SKM-1 treated with dmso at 0.1 percent for 144 hours (cell line): ENCODE results near the gene PCDHA7.
A peak's percentile ranks its signal among the peaks of the same experiment; 100 is the strongest.
"Not testable (repeated sequence)": the region's sequence is repeated elsewhere in the genome, so short reads cannot be mapped to it uniquely, and the experiment has no call there.

Experiments used
- DNase-seq: peaks from one replicate; lab custom pipeline; 2025; ENCODE audit not compliant: unreplicated experiment; lab: John Stamatoyannopoulos, UW

PCDHA7 gene

DNA sequence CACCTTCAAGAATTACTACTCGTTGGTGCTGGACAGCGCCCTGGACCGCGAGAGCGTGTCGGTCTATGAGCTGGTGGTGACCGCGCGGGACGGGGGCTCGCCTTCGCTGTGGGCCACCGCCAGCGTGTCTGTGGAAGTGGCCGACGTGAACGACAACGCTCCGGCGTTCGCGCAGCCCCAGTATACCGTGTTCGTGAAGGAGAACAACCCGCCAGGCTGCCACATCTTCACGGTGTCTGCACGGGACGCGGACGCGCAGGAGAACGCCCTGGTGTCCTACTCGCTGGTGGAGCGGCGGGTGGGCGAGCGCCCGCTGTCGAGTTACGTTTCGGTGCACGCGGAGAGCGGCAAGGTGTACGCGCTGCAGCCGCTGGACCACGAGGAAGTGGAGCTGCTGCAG, 11.1 kb upstream of the PCDHA7 start:
- DNase-seq: not testable (repeated sequence)

DNA sequence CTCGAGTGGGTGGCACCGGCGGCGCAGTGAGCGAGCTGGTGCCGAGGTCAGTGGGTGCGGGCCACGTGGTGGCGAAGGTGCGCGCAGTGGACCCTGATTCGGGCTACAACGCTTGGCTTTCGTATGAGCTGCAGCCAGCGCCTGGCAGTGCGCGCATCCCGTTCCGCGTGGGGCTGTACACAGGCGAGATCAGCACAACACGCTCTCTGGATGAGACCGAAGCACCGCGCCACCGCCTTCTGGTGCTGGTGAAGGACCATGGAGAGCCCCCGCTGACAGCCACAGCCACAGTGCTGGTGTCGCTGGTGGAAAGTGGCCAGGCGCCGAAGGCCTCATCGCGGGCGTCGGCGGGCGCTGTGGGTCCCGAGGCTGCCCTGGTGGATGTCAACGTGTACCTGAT, 10.6 kb upstream of the PCDHA7 start:
- DNase-seq: no peak

DNA sequence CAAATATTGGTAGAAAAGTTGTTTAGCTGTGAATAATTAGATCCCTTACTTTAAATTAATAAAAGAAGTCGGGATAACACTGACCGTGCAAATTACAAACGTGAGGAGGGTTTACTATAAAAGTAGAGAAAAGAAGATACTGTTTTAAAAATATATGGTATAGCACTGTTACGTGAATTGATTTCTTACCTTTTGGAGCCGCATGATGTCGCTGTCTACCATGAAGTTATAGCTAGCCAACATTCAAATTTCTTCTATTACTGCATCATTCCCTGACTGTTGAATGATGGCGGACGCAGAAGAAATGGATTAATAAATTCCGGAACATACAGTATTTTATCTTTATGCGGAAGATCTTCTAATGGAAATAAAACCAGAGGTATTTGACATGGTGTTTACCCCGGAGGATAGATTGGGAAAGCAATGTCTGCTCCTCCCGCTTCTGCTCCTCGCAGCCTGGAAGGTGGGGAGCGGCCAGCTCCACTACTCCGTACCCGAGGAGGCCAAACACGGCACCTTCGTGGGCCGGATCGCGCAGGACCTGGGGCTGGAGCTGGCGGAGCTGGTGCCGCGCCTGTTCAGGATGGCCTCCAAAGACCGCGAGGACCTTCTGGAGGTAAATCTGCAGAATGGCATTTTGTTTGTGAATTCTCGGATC, 6.2 kb upstream of the PCDHA7 start, which contains the start of gene PCDHA6:
Gene PCDHA6, plus strand, starts transcription at position 257 of the 658 bp plus-strand sequence. Its CDS starts 132 bp downstream, at position 389.
- DNase-seq: no peak

DNA sequence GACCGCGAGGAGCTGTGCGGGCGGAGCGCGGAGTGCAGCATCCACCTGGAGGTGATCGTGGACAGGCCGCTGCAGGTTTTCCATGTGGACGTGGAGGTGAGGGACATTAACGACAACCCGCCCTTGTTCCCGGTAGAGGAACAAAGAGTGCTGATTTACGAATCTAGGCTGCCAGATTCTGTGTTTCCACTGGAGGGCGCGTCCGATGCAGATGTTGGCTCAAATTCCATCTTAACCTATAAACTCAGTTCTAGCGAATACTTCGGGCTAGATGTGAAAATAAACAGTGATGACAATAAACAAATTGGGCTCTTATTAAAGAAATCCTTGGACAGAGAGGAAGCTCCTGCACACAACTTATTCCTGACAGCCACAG, 5.7 kb upstream of the PCDHA7 start:
- no peak for DNase-seq

DNA sequence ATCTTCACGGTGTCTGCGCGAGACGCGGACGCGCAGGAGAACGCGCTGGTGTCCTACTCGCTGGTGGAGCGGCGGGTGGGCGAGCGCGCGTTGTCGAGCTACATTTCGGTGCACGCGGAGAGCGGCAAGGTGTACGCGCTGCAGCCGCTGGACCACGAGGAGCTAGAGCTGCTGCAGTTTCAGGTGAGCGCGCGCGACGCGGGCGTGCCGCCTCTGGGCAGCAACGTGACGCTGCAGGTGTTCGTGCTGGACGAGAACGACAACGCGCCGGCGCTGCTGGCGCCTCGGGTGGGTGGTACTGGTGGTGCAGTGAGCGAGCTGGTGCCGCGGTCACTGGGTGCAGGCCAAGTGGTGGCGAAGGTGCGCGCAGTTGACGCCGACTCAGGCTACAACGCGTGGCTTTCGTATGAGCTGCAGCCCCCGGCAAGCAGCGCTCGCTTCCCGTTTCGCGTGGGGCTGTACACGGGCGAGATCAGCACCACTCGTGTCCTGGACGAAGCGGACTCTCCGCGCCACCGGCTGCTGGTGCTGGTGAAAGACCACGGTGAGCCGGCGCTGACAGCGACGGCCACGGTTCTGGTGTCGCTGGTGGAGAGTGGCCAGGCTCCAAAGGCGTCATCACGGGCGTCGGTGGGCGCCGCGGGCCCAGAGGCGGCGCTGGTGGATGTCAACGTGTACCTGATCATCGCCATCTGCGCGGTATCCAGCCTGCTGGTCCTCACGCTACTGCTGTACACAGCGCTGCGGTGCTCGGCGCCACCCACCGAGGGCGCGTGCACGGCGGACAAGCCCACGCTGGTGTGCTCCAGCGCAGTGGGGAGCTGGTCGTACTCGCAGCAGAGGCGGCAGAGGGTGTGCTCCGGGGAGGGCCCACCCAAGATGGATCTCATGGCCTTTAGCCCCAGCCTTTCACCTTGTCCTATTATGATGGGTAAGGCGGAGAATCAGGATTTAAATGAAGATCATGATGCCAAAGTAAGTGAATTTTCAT, 4.3 kb upstream of the PCDHA7 start:
- not testable (repeated sequence) for DNase-seq

DNA sequence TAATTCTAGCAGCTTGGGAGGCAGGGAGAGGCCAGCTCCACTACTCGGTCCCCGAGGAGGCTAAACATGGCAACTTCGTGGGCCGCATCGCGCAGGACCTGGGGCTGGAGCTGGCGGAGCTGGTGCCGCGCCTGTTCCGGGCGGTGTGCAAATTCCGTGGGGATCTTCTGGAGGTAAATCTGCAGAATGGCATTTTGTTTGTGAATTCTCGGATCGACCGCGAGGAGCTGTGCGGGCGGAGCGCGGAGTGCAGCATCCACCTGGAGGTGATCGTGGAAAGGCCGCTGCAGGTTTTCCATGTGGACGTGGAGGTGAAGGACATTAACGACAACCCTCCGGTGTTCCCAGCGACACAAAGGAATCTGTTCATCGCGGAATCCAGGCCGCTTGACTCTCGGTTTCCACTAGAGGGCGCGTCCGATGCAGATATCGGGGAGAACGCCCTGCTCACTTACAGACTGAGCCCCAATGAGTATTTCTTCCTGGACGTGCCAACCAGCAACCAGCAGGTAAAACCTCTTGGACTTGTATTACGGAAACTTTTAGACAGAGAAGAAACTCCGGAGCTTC, 455 bp downstream of the PCDHA7 start:
- not testable (repeated sequence) for DNase-seq

DNA sequence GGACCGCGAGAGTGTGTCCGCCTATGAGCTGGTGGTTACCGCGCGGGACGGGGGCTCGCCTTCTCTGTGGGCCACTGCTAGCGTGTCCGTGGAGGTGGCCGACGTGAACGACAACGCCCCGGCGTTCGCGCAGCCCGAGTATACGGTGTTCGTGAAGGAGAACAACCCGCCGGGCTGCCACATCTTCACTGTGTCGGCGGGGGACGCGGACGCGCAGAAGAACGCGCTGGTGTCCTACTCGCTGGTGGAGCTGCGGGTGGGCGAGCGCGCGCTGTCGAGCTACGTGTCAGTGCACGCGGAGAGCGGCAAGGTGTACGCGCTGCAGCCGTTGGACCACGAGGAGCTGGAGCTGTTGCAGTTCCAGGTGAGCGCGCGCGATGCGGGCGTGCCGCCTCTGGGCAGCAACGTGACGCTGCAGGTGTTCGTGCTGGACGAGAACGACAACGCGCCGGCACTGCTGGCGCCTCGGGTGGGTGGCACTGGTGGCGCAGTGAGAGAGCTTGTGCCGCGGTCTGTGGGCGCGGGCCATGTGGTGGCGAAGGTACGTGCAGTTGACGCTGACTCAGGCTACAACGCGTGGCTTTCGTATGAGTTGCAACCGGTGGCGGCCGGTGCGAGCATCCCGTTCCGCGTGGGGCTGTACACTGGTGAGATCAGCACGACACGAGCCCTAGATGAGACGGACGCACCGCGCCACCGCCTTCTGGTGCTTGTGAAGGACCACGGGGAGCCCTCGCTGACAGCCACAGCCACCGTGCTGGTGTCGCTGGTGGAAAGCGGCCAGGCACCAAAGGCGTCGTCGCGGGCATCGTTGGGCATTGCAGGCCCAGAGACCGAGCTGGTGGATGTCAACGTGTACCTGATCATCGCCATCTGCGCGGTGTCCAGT, 1.8 kb downstream of the PCDHA7 start:
- no peak for DNase-seq

DNA sequence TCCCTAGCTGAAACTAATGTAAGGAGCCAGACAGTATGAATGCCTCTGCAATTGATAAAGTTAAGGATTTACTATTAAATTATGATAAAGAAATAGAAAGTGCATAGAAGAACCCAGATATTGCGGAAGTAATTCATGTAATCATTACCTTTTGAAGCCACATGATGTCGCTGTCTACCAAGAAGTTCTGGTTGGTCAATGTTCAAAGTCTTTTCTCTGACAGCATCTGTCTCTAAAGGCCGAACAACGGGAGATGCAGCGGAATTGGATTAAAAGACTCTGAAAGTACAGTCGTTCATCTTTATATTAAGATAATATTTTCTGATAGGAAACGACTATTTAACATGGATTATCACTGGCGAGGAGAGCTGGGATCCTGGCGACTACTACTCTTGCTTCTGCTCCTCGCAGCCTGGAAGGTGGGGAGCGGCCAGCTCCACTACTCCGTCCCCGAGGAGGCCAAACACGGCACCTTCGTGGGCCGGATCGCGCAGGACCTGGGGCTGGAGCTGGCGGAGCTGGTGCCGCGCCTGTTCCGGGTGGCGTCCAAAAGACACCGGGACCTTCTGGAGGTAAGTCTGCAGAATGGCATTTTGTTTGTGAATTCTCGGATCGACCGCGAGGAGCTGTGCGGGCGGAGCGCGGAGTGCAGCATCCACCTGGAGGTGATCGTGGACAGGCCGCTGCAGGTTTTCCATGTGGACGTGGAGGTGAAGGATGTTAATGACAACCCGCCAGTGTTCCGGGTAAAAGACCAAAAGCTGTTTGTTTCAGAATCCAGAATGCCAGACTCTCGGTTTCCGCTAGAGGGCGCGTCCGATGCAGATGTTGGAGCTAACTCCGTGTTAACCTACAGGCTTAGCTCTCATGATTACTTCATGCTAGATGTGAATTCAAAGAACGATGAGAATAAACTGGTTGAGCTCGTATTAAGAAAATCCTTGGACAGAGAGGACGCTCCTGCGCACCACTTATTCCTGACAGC, 7.2 kb downstream of the PCDHA7 start, which contains the start of gene PCDHA8:
Gene PCDHA8, plus strand, starts transcription at position 210 of the 985 bp plus-strand sequence. Its CDS starts 135 bp downstream, at position 345.
- DNase-seq: peak; percentile 12

DNA sequence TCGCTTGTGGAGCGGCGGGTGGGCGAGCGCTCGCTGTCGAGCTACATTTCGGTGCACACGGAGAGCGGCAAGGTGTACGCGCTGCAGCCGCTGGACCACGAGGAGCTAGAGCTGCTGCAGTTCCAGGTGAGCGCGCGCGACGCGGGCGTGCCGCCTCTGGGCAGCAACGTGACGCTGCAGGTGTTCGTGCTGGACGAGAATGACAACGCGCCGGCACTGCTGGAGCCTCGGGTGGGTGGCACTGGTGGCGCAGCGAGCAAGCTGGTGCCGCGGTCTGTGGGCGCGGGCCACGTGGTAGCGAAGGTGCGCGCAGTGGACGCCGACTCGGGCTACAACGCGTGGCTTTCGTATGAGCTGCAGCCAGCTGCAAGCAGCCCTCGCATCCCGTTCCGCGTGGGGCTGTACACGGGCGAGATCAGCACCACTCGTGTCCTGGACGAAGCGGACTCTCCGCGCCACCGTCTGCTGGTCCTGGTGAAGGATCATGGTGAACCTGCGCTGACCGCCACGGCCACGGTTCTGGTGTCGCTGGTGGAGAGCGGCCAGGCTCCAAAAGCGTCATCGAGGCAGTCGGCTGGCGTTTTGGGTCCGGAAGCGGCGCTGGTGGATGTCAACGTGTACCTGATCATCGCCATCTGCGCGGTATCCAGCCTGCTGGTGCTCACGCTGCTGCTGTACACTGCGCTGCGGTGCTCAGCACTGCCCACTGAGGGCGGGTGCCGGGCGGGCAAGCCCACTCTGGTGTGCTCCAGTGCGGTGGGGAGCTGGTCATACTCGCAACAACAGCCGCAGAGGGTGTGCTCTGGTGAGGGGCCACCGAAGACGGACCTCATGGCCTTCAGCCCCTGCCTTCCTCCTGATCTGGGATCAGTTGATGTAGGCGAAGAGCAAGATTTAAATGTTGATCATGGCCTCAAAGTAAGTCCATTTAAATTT, 9.0 kb downstream of the PCDHA7 start:
- DNase-seq: no peak

DNA sequence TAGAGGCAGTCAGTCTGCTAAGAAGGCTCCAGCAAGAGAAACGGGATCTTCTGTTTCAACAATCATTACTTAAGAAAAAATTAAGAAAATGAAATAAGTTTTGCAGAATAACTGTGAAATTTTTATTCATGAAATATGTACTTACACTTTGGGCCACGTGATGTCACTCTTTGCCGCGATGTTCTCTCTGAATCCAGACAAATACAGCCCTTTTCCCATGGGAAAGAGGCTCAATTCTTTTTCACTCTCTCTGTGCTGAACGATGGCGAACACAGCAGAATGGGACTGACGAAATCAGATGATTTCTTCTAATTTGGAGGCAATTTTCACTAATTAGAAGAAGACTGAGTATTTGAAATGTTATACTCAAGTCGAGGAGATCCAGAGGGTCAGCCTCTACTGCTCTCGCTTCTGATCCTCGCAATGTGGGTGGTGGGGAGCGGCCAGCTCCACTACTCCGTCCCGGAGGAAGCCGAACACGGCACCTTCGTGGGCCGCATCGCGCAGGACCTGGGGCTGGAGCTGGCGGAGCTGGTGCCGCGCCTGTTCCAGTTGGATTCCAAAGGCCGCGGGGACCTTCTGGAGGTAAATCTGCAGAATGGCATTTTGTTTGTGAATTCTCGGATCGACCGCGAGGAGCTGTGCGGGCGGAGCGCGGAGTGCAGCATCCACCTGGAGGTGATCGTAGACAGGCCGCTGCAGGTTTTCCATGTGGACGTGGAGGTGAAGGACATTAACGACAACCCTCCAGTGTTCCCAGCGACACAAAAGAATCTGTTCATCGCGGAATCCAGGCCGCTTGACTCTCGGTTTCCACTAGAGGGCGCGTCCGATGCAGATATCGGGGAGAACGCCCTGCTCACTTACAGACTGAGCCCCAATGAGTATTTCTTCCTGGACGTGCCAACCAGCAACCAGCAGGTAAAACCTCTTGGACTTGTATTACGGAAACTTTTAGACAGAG, 14.4 kb downstream of the PCDHA7 start, which contains the start of gene PCDHA9:
Gene PCDHA9, plus strand, starts transcription at position 244 of the 964 bp plus-strand sequence. Its CDS starts 114 bp downstream, at position 358.
- not testable (repeated sequence) for DNase-seq

DNA sequence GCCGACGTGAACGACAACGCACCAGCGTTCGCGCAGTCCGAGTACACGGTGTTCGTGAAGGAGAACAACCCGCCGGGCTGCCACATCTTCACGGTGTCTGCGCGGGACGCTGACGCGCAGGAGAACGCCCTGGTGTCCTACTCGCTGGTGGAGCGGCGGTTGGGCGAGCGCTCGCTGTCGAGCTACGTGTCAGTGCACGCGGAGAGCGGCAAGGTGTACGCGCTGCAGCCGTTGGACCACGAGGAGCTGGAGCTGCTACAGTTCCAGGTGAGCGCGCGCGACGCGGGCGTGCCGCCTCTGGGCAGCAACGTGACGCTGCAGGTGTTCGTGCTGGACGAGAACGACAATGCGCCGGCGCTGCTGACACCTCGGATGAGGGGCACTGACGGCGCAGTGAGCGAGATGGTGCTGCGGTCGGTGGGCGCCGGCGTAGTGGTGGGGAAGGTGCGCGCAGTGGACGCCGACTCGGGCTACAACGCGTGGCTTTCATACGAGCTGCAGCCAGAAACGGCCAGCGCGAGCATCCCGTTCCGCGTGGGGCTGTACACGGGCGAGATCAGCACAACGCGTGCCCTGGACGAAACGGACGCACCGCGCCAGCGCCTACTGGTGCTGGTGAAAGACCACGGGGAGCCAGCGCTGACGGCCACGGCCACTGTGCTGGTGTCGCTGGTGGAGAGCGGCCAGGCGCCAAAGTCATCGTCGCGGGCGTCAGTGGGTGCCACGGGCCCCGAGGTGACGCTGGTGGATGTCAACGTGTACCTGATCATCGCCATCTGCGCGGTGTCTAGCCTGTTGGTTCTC, 16.0 kb downstream of the PCDHA7 start:
- DNase-seq: not testable (repeated sequence)

DNA sequence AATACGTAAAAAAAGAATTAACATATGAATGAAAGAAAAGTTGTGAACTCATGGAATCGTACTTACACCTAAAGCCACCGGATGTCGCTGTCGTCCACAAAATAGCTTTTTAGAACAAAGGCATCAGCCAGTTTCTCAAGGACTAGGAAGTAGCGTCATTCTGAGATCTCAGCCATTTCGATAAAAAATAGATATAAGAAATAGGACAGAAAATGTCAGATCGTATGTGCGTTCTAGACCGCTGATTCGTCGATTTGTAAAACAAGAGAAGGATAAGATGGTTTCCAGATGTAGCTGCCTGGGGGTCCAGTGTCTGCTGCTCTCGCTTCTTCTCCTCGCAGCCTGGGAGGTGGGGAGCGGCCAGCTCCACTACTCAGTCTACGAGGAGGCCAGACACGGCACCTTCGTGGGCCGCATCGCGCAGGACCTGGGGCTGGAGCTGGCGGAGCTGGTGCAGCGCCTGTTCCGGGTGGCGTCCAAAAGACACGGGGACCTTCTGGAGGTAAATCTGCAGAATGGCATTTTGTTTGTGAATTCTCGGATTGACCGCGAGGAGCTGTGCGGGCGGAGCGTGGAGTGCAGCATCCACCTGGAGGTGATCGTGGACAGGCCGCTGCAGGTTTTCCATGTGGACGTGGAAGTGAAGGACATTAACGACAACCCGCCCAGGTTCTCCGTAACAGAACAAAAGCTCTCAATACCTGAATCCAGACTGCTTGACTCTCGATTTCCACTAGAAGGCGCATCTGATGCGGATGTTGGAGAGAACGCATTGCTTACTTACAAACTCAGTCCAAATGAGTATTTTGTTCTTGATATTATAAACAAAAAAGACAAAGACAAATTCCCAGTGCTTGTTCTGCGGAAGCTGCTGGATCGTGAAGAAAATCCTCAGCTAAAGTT, 22.0 kb downstream of the PCDHA7 start, which contains the start of gene PCDHA10:
Gene PCDHA10, plus strand, starts transcription at position 126 of the 903 bp plus-strand sequence. Its CDS starts 152 bp downstream, at position 278.
- no peak for DNase-seq

DNA sequence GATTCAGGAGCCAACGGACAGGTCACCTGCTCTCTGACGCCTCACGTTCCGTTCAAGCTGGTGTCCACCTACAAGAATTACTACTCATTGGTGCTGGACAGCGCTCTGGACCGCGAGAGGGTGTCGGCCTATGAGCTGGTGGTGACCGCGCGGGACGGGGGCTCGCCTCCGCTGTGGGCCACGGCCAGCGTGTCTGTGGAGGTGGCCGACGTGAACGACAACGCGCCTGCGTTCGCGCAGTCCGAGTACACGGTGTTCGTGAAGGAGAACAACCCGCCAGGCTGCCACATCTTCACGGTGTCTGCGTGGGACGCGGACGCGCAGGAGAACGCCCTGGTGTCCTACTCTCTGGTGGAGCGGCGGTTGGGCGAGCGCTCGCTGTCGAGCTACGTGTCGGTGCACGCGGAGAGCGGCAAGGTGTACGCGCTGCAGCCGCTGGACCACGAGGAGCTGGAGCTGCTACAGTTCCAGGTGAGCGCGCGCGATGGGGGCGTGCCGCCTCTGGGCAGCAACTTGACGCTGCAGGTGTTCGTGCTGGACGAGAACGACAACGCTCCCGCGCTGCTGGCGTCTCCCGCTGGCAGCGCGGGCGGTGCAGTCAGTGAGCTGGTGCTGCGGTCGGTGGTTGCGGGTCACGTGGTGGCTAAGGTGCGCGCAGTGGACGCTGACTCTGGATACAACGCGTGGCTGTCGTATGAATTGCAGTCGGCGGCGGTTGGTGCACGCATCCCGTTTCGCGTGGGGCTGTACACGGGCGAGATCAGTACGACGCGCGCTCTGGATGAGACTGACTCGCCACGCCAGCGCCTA, 23.3 kb downstream of the PCDHA7 start:
- DNase-seq: no peak

DNA sequence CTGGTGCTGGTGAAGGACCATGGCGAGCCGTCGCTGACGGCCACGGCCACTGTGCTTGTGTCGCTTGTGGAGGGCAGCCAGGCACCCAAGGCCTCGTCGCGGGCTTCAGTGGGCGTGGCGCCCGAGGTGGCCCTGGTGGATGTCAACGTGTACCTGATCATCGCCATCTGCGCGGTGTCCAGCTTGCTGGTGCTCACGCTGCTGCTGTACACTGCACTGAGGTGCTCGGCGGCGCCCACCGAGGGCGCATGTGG, 23.8 kb downstream of the PCDHA7 start:
- no peak for DNase-seq
